AG10803 (cell line): ENCODE measurements around the gene HDAC3.
"Not testable (repeated sequence)": the region's sequence is repeated elsewhere in the genome, so short reads cannot be mapped to it uniquely, and the experiment has no call there.

Source experiments
- DNase-seq: peaks from one replicate; pipeline ENCODE4 v3.0.0; 2010; ENCODE audit warnings: low read depth
- H3K4me3 ChIP-seq: 2 replicates; pipeline ENCODE4 v1.5.1; 2011; ENCODE audit warnings: mild to moderate bottlenecking, low read length, control low read depth
- CTCF ChIP-seq: conservative IDR thresholded peaks from 2 replicates; pipeline ENCODE4 v1.5.1; 2011; ENCODE audit warnings: mild to moderate bottlenecking, low read length, control low read depth, inconsistent platforms

Gene HDAC3

GRCh38 chr5:141611289-141611688 lies 25.4 kb downstream of the HDAC3 start:
- no peak for DNase-seq

GRCh38 chr5:141609921-141610320 lies 26.7 kb downstream of the HDAC3 start:
- not testable (repeated sequence) for H3K4me3 ChIP-seq, DNase-seq

More at GRCh38 chr5:141611289-141611688, 25.4 kb downstream of the HDAC3 start:
- H3K4me3 ChIP-seq = no peak overlapping the region
- no peak for TF ChIP-seq CTCF

- no peak for DNase-seq
- no peak for TF ChIP-seq CTCF
- no peak overlapping the region for H3K4me3 ChIP-seq
Observed at GRCh38 chr5:141609044-141609443, 27.6 kb downstream of the HDAC3 start.

GRCh38 chr5:141608557-141608956 lies 28.1 kb downstream of the HDAC3 start:
- DNase-seq = no peak
- H3K4me3 ChIP-seq = no peak overlapping the region
- TF ChIP-seq CTCF = no peak

- no peak overlapping the region for H3K4me3 ChIP-seq
- no peak for TF ChIP-seq CTCF
- DNase-seq = no peak
Observed at GRCh38 chr5:141608046-141608445, 28.6 kb downstream of the HDAC3 start.

DNA sequence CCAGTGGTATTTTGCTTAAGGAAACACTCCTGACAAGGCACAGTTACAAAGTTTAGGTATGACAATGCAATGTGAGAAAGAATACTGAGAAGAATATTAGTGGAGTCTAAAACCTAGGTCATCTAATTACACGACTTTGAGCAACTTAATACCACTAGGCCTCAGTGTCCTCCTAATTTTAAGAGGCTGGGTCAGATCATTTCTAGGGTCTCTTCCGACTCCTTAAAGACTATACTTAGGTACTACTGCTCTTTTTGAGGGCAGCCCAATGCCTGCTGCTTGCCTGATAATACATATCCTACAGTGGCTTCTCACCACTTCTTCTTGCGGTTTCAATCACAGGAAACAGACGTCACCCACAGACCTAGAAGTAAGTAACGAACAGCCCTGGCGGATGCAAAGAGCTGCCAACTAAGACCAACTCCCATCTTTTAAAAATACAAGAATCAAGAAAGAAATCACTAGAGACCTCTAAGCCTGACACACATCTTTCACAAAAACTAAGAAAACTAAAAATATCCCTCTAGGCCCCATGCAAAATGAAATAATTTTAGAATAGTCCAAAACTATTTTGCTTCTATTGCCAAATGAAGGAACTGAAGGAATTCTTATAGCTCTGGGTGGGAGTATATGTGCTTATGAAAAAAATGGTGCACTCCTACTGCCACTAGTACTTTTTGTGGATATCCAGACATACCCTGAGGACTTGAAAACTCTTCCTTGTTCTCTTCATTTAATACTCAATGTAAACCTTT lies 30.9 kb downstream of the HDAC3 start:
- TF ChIP-seq CTCF = no peak
- H3K4me3 ChIP-seq = no peak overlapping the region

GRCh38 chr5:141603923-141604717 lies 32.5 kb downstream of the HDAC3 start:
- 0 out of 2 replicates have a peak, but pooled peaks have one; percentile 4 for TF ChIP-seq CTCF
- DNase-seq = peak; percentile 96
- peak overlapping the region; percentile 21; the same call in 1 of the 2 replicates for H3K4me3 ChIP-seq

More for the DNA sequence above, 30.9 kb downstream of the HDAC3 start:
- peak; percentile 53 for DNase-seq
